Measurements from ENCODE around the gene SLC52A3.

DNA sequence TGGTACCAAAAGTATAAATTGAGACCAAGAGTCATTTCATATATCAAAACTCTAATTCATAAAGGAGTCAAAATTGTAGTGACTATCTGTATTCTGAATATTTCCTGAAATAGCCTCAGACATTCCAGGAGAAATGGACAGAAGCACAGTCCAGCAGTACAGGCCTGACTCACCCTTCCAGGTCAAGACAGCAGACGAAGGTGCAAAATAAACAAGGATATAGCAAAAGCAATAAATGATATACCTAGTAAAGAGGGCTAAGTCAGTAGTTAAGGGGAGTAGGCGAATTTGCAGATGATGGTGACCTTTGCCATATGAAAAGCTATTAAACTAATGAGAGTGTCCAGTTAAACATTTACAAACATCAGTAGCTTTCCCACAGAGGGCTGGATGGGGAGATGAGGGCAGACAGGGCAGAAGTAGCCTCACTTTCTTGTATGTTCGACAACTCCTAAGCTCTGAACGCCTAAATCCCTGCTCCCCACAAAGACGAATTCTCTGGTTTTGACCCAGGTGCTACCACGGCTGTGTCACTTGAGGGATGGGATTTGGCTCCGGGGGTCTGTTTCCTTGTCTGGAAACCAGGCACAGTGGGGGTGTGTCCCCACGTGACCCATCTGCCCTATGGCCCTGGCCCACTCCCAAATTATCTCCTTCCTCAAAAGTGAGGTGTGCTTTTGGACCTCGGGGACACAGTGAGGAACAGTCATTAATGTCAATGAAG lies 3.6 kb upstream of the SLC52A3 start:
- TF ChIP-seq, protein P1, sequence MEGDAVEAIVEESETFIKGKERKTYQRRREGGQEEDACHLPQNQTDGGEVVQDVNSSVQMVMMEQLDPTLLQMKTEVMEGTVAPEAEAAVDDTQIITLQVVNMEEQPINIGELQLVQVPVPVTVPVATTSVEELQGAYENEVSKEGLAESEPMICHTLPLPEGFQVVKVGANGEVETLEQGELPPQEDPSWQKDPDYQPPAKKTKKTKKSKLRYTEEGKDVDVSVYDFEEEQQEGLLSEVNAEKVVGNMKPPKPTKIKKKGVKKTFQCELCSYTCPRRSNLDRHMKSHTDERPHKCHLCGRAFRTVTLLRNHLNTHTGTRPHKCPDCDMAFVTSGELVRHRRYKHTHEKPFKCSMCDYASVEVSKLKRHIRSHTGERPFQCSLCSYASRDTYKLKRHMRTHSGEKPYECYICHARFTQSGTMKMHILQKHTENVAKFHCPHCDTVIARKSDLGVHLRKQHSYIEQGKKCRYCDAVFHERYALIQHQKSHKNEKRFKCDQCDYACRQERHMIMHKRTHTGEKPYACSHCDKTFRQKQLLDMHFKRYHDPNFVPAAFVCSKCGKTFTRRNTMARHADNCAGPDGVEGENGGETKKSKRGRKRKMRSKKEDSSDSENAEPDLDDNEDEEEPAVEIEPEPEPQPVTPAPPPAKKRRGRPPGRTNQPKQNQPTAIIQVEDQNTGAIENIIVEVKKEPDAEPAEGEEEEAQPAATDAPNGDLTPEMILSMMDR (IDR thresholded peaks at IDR 0.05): no peak
- TF ChIP-seq POLR2AphosphoS5 (IDR thresholded peaks at IDR 0.05) (no peak), EP300 (IDR thresholded peaks at IDR 0.05) (no peak), POLR2A (IDR thresholded peaks at IDR 0.05) (no peak)
